Measurements from ENCODE around the gene PCYOX1L.
"Not testable (repeated sequence)": the region's sequence is repeated elsewhere in the genome, so short reads cannot be mapped to it uniquely, and the experiment has no call there.

Gene PCYOX1L

DNA sequence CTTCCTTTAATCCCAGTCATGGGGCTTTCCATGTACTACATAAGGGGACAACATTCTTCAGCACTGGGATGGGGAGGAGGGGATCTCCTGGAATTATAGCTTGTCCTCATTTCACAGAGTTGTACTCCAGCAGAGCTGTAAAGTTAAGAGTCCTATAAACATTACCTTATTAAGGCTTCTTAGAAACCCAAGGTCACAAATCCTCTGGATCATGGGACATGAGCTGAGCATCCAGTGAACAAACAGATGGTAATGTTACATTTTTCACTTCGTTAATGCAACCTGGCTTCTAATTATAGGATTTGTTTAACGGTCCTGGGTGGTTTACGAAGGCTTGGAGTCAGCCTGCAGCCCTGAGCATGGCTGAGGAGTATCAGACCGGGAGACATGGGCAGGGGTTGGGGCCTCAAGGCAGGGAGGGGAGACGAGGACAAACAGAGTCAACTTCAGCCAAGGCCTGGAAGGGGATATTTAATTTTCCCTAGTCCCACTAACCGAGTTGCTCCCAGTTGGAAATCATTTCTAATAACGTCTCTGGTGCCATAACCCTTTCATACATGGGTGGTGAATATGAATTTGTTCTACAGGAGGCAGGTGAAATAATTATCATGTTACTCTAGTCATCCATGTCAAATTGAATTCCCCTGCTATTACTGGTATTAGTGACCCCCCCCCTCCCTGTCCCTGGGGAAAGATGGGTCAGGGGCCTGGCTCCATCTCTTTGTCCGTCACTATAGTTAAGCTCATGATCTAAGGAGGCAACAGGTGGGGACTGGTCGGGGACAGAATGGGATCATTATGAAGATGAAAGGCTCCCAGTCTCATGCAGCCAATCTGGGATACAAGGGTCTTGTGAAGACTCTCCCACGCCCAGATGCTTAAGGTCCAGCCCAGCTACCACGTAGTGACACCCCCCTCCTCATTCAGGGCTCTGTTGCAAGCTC is 32.0 kb downstream of the PCYOX1L start:
- no peak for FAIRE-seq

DNA sequence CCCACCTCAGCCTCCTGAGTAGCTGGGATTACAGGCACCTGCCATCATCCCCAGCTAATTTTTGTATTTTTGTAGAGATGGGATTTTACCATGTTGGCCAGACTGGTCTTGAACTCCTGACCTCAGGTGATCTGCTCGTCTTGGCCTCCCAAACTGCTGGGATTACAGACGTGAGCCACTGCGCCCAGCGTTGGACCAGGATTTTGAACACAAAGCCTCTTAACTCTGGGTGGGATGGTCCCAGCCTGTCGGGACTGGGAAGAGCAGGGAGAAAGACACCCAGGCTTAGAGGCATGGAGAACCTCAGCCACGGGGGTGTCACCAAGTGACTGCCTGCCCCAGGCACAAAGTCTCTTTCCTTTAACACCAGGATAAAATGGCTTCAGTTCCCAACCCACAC is 33.2 kb downstream of the PCYOX1L start:
- not testable (repeated sequence) for FAIRE-seq

DNA sequence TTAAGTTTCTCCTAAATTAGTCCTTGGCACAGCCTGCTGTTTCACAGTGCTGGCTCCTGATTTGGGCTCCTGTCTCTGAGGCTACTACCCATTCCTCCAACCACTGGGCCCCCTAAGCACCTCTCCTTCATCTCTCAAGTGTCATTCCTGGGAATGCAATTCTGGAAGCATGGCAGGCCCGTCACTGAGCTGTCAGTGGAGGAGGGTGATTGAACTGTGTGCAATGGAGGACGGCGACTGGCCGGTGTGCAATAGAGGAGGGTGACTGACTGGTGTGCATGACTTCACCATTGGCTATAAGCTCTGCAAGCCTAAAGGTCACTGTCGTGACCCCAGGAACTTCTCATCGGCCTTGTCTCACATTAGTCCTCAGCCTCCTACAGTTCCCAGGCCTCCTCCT is 33.7 kb downstream of the PCYOX1L start:
- no peak for FAIRE-seq

DNA sequence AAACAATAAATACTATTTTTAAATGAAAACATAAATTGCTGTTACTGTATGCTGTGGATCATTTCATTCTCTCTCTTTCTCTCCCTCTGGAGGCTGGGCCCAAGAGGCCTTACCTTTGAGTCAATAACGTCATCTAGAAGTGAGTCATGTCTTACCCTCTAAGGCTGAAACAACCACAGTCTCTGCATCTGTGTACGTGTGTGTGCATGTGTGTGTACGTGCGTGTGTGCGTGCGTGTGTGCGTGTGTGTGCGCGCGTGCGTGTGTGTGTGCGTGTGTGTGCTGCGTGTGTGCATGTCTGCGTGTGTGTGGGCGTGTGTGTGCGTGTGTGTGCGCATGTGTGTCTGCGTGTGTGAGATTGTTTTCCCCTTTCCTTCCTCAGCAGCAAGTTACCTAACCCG is 34.9 kb downstream of the PCYOX1L start:
- FAIRE-seq = no peak

DNA sequence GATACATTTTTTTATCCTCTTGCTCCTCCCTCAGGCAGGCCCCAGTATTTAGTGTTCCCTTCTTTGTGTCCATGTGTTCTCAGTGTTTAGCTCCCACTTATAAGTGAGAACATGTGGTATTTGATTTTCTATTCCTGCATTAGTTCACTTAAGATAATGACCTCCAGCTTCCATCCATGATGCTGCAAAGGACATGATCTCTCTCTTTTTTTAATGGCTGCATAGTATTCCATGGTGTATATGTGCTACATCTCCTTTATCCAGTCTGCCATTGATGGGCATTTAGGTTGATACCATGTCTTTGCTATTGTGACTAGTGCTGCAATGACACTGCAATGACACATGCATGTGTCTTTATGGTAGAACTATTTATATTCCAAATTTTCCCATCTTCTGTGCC is 37.1 kb downstream of the PCYOX1L start:
- not testable (repeated sequence) for FAIRE-seq

DNA sequence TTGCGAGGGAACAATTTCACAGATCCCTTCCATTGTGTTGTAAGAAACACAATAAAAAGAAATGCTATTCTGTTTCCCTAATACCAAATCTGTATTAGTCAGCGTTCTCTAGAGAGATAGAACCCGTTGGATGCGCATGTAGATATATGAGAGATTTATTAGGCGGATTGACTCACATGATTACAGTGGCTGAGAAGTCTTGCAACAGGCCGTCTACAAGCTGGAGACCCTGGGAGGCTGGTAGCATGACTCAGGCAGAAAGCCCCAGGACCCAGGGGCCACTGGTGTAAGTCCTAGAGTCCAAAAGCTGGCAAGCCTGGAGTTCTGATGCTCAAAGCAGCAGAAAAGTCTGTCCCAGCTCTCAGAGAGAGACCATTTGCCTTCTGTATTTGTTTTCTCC is 39.7 kb downstream of the PCYOX1L start:
- FAIRE-seq = no peak

DNA sequence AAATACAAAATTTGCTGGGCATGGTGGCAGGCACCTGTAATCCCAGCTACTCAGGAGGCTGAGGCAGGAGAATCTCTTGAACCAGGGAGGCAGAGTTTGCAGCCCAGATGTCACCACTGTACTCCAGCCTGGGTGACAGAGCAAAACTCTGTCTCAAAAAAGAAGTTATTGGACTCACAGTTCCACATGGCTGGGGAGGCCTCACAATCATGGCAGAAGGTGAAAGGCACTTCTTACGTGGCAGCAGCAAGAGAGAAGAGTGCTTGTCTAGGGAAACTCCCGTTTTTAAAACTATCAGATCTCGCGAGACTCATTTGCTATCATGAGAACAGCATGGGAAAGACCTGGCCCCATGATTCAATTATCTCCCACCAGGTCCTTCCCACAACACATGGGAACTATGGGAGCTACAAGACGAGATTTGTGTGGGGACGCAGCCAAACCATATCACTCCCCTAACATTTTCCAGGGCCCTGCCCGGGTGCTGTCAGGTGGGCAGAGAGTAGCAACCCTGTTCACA is 41.0 kb downstream of the PCYOX1L start:
- FAIRE-seq = not testable (repeated sequence)

DNA sequence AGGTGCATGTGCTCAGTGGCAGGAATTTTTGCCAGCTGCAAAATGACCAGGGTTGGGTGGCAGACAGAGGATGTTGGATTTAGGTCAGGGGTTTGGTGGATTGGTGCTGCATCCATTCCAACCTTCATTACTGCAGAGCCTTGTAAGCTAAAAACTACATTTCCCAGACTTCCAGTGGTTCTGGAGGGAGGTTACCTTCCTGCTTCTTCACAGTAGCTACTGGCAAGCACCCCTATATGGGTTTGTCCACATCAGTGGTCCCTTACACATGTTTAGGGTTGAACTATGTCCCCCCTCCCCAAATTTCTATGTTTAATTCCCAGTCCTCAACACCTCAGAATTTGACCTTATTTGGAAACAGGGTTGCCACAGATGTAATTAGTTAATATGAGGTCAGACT is 41.9 kb downstream of the PCYOX1L start:
- FAIRE-seq = no peak

DNA sequence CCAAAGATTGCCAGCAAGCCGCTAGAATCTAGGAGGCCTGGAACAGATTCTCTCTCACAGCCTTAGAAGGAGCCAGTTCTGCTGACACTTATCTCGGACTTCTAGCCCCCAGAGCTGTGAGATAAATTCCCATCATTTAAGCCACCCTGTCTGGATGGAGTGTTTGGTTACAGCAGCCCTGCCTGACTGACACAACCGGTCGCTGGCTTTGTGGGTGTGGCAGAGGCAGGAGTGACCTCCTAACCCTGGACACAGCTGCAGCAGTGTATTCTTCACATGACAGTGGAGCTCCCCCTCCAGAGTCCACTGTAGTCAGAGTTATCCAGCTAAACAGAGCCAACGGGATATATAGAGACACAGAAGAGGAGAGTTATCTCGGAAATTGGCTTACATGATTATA is 42.5 kb downstream of the PCYOX1L start:
- FAIRE-seq = no peak

DNA sequence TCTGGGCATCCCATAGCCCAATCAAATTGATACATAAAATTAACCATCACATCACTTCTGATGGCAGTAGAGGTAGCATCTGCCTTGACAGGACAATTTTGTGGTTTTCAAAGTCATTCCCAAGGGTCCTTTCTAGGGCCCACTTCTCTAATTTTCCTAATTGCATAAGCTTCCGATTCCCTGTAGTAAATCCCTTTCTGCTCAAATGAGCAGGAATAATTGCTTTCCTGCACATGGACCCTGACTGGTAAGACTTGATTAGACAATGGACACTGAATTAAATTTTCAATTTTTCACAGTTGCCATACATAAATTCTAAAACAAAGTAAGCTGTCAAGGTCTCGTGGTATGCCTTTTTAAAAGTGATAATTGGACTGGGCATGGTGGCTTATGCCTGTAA is 43.2 kb downstream of the PCYOX1L start:
- no peak for FAIRE-seq

DNA sequence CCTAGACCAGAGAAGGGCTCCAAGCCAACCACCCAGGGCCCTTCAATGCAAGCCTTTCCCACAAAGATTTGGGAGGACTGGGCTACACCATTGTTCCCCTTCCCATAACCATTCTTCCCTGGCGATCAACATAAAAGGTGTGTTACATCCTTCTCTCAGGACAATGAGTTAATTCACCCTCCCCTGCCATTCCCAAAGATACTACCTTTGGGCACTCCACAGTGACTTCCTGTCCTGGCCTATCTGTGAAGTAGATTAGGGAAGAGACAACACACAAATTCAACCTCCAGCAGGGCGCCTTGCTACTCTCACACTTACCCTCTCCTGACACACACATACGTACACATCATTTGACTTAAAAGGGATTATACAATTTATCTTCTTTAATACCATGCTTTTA is 44.4 kb downstream of the PCYOX1L start:
- FAIRE-seq = no peak

DNA sequence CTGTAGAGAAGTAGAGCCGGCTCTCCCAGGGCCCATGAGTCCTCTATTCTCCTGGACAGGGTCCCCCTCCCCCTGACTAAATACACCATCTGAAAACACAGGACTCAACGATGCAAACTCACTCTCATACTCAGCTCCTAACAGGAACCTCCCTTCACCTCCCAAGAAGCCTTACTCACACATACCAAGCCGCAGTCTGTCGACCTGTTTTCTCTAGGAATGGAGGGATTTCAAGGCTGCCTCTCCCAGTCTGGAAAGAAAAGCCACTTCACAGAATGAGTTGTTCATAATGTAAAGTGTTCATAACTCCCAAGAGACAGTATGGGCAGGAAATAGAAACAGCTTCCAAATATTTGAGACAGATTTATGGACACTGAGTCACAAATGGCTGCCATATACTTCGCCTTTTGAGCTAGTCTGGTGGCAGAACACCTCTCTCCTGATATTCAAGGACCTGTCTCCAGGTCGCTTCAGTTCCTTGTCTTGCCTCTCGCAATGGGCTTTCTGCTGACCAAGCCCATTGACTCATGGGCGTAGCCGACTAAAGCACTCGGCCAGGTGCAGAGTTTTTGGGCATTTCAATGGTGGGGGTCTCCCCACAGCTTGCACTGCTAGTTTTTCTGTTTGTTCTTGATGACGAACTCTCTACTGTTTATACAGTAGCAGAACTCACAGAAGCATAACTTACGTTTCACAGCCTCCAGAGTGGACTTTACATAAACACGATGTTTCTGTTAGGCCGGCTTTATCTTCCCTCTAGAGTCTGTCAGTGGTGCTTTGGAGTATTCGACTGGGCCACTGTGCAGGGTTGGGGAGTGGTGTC is 46.3 kb downstream of the PCYOX1L start:
- FAIRE-seq = no peak

DNA sequence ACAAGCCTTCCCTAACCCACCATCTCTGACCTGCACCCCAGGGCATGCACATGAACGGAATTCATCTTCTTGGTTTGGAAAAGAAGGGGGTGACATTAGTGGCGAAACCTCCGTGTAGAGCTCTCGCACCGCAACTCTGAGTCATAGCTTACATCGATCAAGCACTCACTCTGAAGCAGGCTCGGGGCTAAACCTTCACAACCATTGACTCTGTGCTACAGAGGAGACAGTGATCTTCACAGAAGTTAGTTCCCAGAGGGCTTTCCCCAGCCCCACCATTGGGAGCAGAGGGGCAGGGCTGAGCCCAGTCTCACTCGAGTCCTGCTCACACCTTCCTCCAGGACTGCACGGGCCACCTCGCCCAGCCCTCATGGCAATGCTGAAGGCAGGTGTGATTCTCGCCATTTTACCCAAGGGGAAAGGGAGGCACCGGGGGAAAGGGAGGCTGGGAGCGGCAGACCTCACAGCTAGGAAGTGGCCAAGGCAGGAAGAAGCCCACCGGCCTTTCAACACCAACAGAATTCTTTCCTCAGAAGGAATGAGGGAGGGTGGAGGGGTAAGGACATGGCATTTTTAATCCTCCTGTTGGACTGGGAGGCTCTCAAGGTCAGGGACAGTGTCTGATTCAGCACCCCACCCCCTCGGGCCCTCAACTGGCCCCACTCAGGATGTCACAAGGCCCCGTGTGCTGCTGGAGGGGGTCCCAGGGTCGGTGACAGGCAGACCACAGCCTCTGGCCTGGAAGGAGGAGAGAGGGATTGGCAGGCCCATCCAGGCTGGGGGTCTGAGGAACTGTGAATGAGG is 47.1 kb downstream of the PCYOX1L start:
- no peak for FAIRE-seq

DNA sequence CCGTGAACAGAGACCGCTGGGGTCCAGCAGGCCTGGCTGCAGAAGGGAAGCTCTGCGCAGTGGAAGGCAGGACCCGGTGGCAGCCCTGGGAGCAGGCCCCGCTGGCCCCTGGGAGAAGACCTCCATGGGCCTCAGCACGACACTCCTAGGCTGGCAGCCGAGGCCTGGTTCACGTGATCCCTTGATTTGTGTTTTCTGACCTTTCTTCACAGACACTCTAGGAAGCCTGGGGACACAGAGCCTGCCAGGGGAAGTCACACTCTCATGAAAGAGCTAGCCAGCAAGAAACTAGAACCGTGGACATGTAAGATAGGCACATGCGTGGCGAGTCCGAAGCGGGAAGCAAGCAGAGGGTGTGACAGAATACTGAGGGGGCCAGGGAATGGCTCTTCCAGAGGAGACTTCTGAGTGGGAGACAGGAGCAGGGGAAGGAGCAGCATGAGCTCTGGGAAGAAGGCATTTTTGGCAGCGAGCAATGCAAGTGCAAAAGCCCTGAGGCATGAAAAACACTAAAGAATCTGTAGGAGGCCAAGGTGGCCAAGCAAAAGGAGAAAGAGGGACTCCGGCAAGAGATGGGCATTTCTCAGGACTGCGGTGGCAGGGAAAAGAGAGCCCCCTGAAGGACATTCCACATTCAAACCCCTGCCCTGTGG is 47.8 kb downstream of the PCYOX1L start:
- no peak for FAIRE-seq

DNA sequence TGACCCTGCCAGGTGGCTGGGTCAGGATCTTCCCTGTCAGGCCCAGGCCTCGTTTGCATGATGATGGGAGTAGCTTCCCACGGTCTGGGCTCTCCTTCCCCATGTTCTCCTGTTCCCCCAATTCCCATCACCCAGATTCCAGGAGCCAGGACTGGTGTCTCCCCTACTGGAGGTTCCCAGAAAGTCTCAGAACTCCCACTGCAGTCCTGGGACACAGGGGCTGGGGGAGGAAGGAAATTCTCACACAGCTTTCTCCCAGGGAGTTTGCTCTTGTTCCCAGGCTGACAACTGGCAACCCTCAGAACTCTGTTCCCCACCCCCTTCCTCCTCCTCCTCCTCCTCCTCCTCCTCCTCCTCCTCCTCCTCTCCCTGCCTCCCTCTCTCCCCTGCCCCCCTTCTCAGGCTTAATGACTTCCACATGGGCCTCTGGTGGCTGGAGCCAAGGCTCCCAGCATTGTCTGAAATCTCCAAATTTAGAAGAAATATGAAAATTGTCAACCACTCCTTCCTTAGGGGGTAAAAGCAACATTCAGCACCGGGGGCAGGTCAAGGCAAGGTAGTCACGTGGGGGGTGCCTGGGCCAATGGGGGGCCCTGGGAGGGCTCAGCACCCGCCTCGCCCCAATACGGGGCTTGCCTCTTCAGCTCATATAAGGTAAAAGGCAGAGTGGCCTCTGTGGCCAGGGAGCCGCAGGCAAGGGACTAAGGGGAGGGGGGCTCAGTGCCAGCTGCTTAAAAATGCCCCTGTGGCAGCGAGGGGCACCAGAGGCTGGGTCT is 48.5 kb downstream of the PCYOX1L start:
- FAIRE-seq = no peak

DNA sequence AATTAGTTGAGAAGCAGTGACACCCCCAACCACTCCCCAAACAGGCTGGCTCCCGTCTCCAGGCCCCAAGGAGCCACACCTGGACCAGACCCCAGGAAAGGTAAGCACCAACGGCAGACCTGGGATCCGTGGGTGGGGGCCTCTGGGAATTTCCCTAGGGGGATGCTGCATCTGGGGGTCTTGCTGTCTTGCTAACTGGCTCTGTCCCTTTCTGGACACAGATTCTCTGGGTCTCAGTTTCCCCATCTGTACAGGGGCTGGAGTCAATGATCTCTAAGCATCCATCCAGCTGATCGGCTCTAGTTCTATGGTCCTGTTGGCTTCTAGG is 49.1 kb downstream of the PCYOX1L start:
- FAIRE-seq = no peak

DNA sequence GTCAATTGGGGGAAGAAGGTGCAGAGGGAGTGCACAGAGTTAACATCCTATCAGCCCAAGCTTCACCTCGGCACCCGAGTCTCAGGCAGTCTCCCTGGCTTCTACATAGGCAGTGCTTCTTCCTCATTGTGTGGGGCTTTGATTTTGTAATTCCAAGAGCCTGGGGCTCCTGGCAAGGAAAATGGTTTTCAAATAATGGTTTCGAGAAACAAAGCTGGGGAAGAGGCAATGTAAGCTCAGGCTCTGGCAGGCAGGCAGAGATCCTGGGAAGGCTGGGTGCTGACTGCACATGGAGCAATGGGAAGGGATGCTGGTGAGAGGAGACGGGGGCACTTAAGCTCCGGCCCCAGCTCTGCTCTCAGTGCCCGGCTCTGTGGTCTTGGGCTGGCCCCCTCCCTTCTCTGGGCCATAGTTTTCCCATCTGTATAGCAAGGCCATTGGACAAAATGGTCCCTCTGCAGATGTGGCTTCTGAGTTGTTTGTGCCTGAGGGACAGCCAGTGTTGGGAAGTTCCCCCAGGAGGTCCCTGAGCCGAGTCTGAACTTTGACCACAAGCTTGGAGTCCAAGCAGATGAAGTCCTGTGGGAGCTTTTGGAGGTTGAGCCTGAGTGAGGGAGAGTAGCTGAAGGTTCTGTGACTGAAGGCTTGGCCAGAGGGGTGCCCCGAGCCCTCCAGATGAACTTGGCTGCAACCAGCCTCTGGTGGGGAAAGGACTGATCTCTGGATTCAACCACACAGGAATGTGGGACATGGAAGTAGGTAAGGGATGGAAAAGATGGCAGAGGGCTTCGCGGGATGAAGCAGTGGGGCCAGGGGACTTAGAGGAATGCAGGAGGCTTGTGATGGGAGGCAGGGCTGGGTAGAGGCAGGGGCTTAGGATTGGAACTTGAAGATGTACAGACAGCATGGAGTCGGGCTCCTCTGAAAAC is 49.7 kb downstream of the PCYOX1L start:
- no peak for FAIRE-seq

DNA sequence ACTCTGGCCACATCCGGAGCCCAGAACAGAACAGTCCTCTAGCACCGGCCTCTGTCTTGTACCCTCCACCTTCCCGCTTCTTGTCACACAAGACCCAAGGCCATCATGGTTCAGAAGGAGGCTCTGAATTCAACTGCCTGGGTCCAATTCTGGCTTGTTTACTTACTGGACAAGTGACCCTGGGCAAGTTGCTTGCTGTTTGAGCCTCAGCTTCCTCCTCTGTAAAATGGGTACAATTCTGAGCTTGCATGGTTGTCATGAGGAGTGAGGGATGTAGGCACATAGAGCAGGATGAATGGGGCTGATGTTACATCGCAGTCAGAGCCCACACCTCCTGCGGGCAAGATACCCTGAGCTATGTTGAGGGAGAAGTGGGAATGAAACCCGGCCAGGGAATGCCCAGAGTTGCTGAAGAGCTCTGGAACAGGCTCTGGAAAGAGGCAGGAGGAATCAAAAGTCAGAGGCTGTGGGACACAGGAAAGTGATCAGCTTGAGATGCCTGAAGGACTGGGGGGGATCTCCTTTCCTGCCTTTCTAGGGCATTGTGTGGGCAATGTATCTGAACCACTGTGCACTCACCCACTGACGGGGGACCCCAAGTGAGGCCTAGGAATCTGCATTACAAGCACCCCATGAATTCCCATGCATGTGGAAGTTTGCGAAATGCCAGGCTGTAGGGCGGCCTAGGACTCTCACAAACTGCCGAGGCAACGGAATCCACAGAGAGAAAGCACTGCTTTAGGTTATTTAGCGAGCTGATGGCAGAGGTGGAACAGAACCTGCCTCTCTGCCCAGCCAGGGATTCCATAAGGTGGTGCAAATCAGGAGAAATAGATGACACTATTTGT is 50.6 kb downstream of the PCYOX1L start:
- no peak for FAIRE-seq

DNA sequence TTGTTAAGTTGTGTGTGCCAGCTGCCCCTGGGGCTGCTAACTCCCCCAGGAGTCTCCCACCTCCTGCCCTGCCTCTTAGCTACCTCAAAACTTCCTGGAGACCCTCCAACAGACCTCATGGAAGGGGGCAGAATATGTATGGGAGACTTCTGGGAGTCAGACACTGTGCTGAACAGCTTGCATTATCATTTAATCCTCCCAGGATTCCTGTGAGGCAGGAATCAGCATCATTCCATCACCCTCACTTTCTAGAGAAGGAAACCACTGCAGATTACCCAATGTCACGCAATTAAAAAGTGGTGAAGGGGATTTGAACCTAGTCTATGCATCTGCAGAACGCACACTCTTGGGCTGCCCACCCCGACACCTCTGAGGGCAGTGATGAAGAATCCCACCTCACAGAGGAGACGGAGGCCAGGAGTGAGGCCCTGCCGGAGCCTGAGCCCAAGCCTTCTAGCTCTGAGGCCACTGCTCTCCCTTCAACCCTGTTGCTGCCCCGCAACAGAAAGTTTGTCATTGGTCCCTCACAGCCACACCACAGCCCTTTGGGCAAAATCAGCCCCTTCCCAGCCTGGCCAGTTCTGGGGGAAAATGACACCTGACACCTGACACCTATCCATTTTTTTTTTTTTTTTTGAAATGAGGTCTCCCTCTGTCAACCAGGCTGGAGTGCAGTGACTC is 51.6 kb downstream of the PCYOX1L start:
- no peak for FAIRE-seq
